Smooth muscle cell (in vitro differentiated cells): Measurements from ENCODE around the gene SLC15A3. TPM values are rescaled to one million over a fixed set of nuclear protein-coding genes. Genes with fewer than 3 reads are reported as not detected.

Source experiments
- DNase-seq: peaks from one replicate; lab custom pipeline; 2025; ENCODE audit not compliant: unreplicated experiment; lab: John Stamatoyannopoulos, UW
- H2AFZ ChIP-seq: fragments of 200-600 bp; sonication (generic); 2 replicates; pipeline ENCODE4 v1.6.0; 2016; ENCODE audit warnings: antibody characterized with exemption, low read depth, mild to moderate bottlenecking
- H3F3A ChIP-seq: fragments of 200-600 bp; sonication (generic); 2 replicates; pipeline ENCODE4 v1.6.0; 2017; ENCODE audit warnings: antibody characterized with exemption, low read depth
- H3K27ac ChIP-seq: fragments of 200-600 bp; sonication (generic); 2 replicates; pipeline ENCODE4 v1.5.1; 2016; ENCODE audit warnings: low read depth, mild to moderate bottlenecking
- H3K27me3 ChIP-seq: fragments of 200-600 bp; sonication (generic); 2 replicates; pipeline ENCODE4 v1.6.1; 2016; ENCODE audit warnings: low read depth, mild to moderate bottlenecking
- H3K36me3 ChIP-seq: fragments of 200-600 bp; sonication (generic); 2 replicates; pipeline ENCODE4 v1.5.1; 2016; ENCODE audit warnings: low read depth
- H3K4me1 ChIP-seq: fragments of 200-600 bp; sonication (generic); 2 replicates; pipeline ENCODE4 v1.5.1; 2016; ENCODE audit warnings: low read depth
- H3K4me2 ChIP-seq: fragments of 200-600 bp; sonication (generic); 2 replicates; pipeline ENCODE4 v1.6.0; 2016; ENCODE audit warnings: mild to moderate bottlenecking
- H3K4me3 ChIP-seq: fragments of 200-600 bp; sonication (generic); 2 replicates; pipeline ENCODE4 v1.5.1; 2016; ENCODE audit warnings: mild to moderate bottlenecking
- H3K79me2 ChIP-seq: fragments of 200-600 bp; sonication (generic); 2 replicates; pipeline ENCODE4 v1.6.0; 2016; ENCODE audit warnings: low read depth, mild to moderate bottlenecking
- H3K9ac ChIP-seq: fragments of 200-600 bp; sonication (generic); 2 replicates; pipeline ENCODE4 v1.6.0; 2016; ENCODE audit warnings: low read depth
- H3K9me3 ChIP-seq: fragments of 200-600 bp; sonication (generic); replicated peaks from 2 replicates; pipeline ENCODE4 v1.5.1; 2016; ENCODE audit warnings: low read depth
- H4K20me1 ChIP-seq: fragments of 200-600 bp; sonication (generic); 2 replicates; pipeline ENCODE4 v1.6.0; 2016; ENCODE audit warnings: low read depth
- WGBS: methylation state at CpG from one replicate; pipeline ENCODE4 v1.1.7; 2016; ENCODE audit warnings: low lambda C conversion rate; 5-methylcytosine and 5-hydroxymethylcytosine counted together
- polyA plus RNA-seq: library from polyadenylated mRNA; unstranded; fragments of >200 nt; fragmentation: Nextera tagmentation; extraction: Ambion mirVana; gene quantifications from 2 replicates; pipeline ENCODE4 v1.2.1, GENCODE V29; 2016
- total RNA-seq: library from RNA; depleted of rRNA; stranded (reverse); fragments of >200 nt; gene quantifications from 2 replicates; pipeline ENCODE4 v1.2.3, GENCODE V29; 2014
- TF ChIP-seq, protein P1 (sequence below): fragments of 200-600 bp; sonication (generic); IDR thresholded peaks from 2 replicates; pipeline ENCODE4 v1.5.1; 2017; ENCODE audit warnings: borderline replicate concordance, mild to moderate bottlenecking, antibody characterized with exemption; ENCODE audit not compliant: insufficient read depth, poor library complexity, severe bottlenecking

Gene SLC15A3
- total and polyA plus RNA-seq, 2 experiments from 2014 or later: 0.27 to 0.33 TPM

DNA sequence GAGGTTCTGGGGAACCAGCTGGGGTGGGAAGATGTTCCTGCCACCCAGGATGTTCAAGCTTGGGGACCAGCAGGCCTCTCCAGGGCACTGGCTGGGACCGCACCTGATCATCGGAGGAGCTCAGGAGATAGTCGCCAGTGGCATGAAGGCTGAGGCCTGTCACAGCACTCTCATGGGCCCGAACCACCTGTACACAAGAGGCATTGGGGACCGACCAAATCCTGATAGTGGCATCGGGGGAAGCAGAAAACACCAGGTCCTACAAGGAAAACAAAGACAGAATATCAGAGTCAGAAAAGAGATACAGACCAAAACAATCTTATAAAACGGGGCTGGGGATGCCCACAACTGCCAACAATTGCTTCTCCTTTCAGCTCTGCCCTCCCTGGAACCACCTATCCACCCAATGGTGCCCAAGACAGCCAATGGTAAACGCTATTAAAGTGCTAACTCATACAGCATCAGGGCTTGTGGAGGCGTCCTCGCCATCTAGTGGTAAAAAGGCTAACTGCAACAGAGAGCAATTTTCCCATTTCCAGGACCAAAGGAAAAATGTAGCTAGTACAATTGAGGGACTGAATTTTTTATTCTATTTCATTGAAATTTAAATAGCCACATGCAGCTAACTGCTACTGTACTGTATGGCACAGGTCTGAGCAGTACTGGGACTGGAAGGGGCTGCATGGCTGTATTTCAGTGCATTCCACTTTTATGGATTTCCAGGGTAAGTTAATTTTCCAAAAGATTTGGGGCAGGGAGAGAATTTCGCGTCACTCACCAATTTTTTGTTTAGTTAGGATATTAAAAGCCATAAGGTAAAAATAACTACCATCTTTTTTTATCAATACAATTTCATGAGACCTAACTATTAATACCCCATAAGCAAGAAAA, 52.7 kb downstream of the SLC15A3 start:
- Histone ChIP-seq H3K4me2 (no peak overlapping the region), H3F3A (peaks cover 8% of the 10 kb centered on the region), H3K9ac (no peak overlapping the region), H3K27ac (no peak overlapping the region), H2AFZ (no peak overlapping the region), H4K20me1 (peaks cover 22% of the 10 kb centered on the region), H3K79me2 (peaks cover 9% of the 10 kb centered on the region), H3K9me3 (no peaks in the 10 kb centered on the region), H3K27me3 (no peaks in the 10 kb centered on the region), H3K4me3 (no peak overlapping the region), H3K4me1 (no peaks in the 10 kb centered on the region), H3K36me3 (peaks cover 24% of the 10 kb centered on the region)
- WGBS: 65% methylated on average over 12 of the region's 12 CpGs
- no peak for DNase-seq
- TF ChIP-seq, protein P1, sequence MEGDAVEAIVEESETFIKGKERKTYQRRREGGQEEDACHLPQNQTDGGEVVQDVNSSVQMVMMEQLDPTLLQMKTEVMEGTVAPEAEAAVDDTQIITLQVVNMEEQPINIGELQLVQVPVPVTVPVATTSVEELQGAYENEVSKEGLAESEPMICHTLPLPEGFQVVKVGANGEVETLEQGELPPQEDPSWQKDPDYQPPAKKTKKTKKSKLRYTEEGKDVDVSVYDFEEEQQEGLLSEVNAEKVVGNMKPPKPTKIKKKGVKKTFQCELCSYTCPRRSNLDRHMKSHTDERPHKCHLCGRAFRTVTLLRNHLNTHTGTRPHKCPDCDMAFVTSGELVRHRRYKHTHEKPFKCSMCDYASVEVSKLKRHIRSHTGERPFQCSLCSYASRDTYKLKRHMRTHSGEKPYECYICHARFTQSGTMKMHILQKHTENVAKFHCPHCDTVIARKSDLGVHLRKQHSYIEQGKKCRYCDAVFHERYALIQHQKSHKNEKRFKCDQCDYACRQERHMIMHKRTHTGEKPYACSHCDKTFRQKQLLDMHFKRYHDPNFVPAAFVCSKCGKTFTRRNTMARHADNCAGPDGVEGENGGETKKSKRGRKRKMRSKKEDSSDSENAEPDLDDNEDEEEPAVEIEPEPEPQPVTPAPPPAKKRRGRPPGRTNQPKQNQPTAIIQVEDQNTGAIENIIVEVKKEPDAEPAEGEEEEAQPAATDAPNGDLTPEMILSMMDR: peak; percentile 94

DNA sequence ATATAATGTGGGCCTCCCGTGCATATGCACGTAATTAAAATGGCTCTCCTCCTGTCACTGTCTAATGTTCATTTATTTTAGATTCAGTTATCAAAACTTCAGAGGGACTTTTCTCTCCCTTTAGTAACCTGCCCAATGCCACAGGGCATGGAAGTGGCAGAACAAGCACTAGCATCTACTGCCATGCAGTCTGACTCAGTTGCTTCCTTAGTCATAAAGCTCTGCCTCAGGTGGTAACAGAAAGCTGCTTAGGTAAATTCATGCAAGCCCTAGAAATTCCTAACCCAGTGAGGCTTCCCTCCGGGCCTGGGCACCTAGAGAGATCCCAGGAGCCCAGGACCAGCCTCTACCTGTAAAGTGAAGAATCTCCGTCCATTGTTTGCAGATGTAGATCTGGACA, 54.5 kb downstream of the SLC15A3 start:
- H3K4me1 ChIP-seq: no peaks in the 10 kb centered on the region
- H3F3A ChIP-seq: peaks cover 8% of the 10 kb centered on the region
- no peak overlapping the region for H3K9ac ChIP-seq
- no peak overlapping the region for H3K4me3 ChIP-seq
- peaks cover 9% of the 10 kb centered on the region for H4K20me1 ChIP-seq
- H3K9me3 ChIP-seq: no peaks in the 10 kb centered on the region
- no peaks in the 10 kb centered on the region for H3K79me2 ChIP-seq
- H3K36me3 ChIP-seq: peaks cover 25% of the 10 kb centered on the region
- no peak overlapping the region for H2AFZ ChIP-seq
- no peak for DNase-seq
- no peak overlapping the region for H3K27ac ChIP-seq
- H3K4me2 ChIP-seq: no peak overlapping the region
- TF ChIP-seq, protein P1: no peak
- WGBS: 98% methylated on average over 4 of the region's 4 CpGs
- H3K27me3 ChIP-seq: no peaks in the 10 kb centered on the region

DNA sequence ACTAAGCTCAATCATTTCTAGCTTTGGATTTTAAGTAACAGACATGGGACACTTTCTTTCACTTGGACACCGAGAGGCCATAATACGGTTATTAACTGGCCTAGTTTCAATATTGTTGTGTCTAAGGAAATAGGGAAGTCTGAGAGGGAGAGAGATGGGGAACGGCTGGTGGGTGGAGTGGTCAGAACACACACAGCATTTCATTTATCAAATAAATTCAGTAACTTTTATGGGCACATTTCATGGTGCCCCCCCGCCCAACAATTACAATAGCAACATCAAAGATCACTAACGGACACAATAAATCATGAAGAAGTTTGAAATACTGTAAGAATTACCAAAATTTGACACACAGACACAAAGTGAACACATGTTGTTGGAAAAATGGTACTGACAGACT, 56.3 kb downstream of the SLC15A3 start:
- DNase-seq: no peak
- Histone ChIP-seq H3K27ac (no peak overlapping the region), H3K9ac (no peak overlapping the region), H3K27me3 (no peaks in the 10 kb centered on the region), H3K36me3 (peaks cover 25% of the 10 kb centered on the region), H3K9me3 (no peaks in the 10 kb centered on the region), H2AFZ (no peak overlapping the region), H3F3A (peaks cover 3% of the 10 kb centered on the region), H3K4me1 (no peaks in the 10 kb centered on the region), H3K4me3 (no peak overlapping the region), H3K79me2 (no peaks in the 10 kb centered on the region), H3K4me2 (no peak overlapping the region), H4K20me1 (peaks cover 4% of the 10 kb centered on the region)
- TF ChIP-seq, protein P1: no peak
- 95% methylated on average over 5 of the region's 5 CpGs for WGBS
